Fibroblast of skin of left biceps (primary cell): ENCODE results near the gene NOC2L.
"Not testable (repeated sequence)": the region's sequence is repeated elsewhere in the genome, so short reads cannot be mapped to it uniquely, and the experiment has no call there.

ENCODE experiments used
- DNase-seq, 2 experiments: peaks; one replicate each; pipeline ENCODE4 v3.0.0-alpha.2; 2013; ENCODE audit warnings: low read depth in 2 of 2

NOC2L gene

GRCh38 chr1:904310-904950, 54.6 kb downstream of the NOC2L start:
- peak; percentile 56 to 62 for DNase-seq

GRCh38 chr1:903721-904271, 55.3 kb downstream of the NOC2L start:
- DNase-seq: no peak

- no peak for DNase-seq
These were observed 55.8 kb downstream of the NOC2L start for GRCh38 chr1:903305-903704.

- no peak for DNase-seq
These were observed 56.3 kb downstream of the NOC2L start for GRCh38 chr1:902802-903201.

GRCh38 chr1:901108-901859, 57.8 kb downstream of the NOC2L start:
- DNase-seq: no peak

GRCh38 chr1:899636-900317, 59.3 kb downstream of the NOC2L start:
- DNase-seq: no peak

GRCh38 chr1:897951-898350, 61.1 kb downstream of the NOC2L start:
- not testable (repeated sequence) for DNase-seq

GRCh38 chr1:897226-897625, 61.8 kb downstream of the NOC2L start:
- DNase-seq: no peak
